WI38 (cell line): ENCODE measurements around the gene CERS1.

Source experiments
- H3K4me3 ChIP-seq: 2 replicates; pipeline ENCODE4 v1.5.1; 2011; ENCODE audit warnings: low read depth, mild to moderate bottlenecking, control low read depth, low read length
- CTCF ChIP-seq: IDR thresholded peaks from 2 replicates; pipeline ENCODE4 v1.5.1; 2012; ENCODE audit warnings: low read depth, mild to moderate bottlenecking, control low read depth, low read length

CERS1 gene

GRCh38 chr19:18875726-18876125 is 20.2 kb downstream of the CERS1 start:
- no peak overlapping the region for H3K4me3 ChIP-seq
- TF ChIP-seq CTCF, result no peak

- H3K4me3 ChIP-seq, result no peak overlapping the region
- TF ChIP-seq CTCF, result no peak
These were observed 24.4 kb downstream of the CERS1 start for GRCh38 chr19:18871543-18871942.

- no peak overlapping the region for H3K4me3 ChIP-seq
- no peak for TF ChIP-seq CTCF
These were observed 25.3 kb downstream of the CERS1 start for GRCh38 chr19:18870531-18871172.

- no peak for TF ChIP-seq CTCF
- H3K4me3 ChIP-seq, result no peak overlapping the region
These were observed 26.0 kb downstream of the CERS1 start for GRCh38 chr19:18869781-18870530.

GRCh38 chr19:18869023-18869618 is 26.8 kb downstream of the CERS1 start:
- H3K4me3 ChIP-seq, result no peak overlapping the region
- no peak for TF ChIP-seq CTCF

GRCh38 chr19:18868380-18869022 is 27.5 kb downstream of the CERS1 start:
- H3K4me3 ChIP-seq, result no peak overlapping the region
- TF ChIP-seq CTCF, result no peak
